ENCODE results near the gene TMEM170B.

The TMEM170B gene

GRCh38 chr6:11586536-11586935 is 49.0 kb downstream of the TMEM170B start:
- DNase-seq, result no peak

- no peak for DNase-seq
These were observed 51.7 kb downstream of the TMEM170B start for GRCh38 chr6:11589261-11589660.

GRCh38 chr6:11592294-11592906 is 54.9 kb downstream of the TMEM170B start:
- no peak for DNase-seq

GRCh38 chr6:11593096-11593495 is 55.5 kb downstream of the TMEM170B start:
- DNase-seq, result no peak

GRCh38 chr6:11595903-11596302 is 58.4 kb downstream of the TMEM170B start:
- DNase-seq, result no peak

GRCh38 chr6:11596640-11597237 is 59.2 kb downstream of the TMEM170B start:
- DNase-seq, result no peak

- no peak for DNase-seq
These were observed 61.1 kb downstream of the TMEM170B start for GRCh38 chr6:11598687-11599086.

GRCh38 chr6:11600251-11600650 is 62.7 kb downstream of the TMEM170B start:
- DNase-seq, result no peak

- DNase-seq, result no peak
These were observed 64.4 kb downstream of the TMEM170B start for GRCh38 chr6:11601776-11602605.

- no peak for DNase-seq
These were observed 66.7 kb downstream of the TMEM170B start for GRCh38 chr6:11604215-11604614.

- DNase-seq, result no peak
These were observed 67.4 kb downstream of the TMEM170B start for GRCh38 chr6:11604836-11605506.

- DNase-seq, result no peak
These were observed 68.0 kb downstream of the TMEM170B start for GRCh38 chr6:11605507-11605905.

GRCh38 chr6:11606332-11606731 is 68.8 kb downstream of the TMEM170B start:
- DNase-seq, result no peak

GRCh38 chr6:11607383-11607782 is 69.8 kb downstream of the TMEM170B start:
- DNase-seq, result no peak

- DNase-seq, result no peak
These were observed 71.2 kb downstream of the TMEM170B start for GRCh38 chr6:11608600-11609323.

GRCh38 chr6:11609324-11610071 is 71.9 kb downstream of the TMEM170B start:
- DNase-seq, result no peak

GRCh38 chr6:11613336-11613735 is 75.8 kb downstream of the TMEM170B start:
- DNase-seq, result no peak

- DNase-seq, result no peak
These were observed 76.3 kb downstream of the TMEM170B start for GRCh38 chr6:11613858-11614257.

GRCh38 chr6:11614534-11615213 is 77.1 kb downstream of the TMEM170B start:
- no peak for DNase-seq

GRCh38 chr6:11615214-11615602 is 77.7 kb downstream of the TMEM170B start:
- no peak for DNase-seq

- no peak for DNase-seq
These were observed 78.7 kb downstream of the TMEM170B start for GRCh38 chr6:11616200-11616611.
